SH-SY5Y (cell line): ENCODE results near the gene ANKRD53.

Source experiments
- GATA2 ChIP-seq: IDR thresholded peaks from 2 replicates; pipeline ENCODE4 v1.6.1; 2011; ENCODE audit warnings: mild to moderate bottlenecking, low read depth, low read length
- GATA3 ChIP-seq: IDR thresholded peaks from 2 replicates; pipeline ENCODE4 v1.6.1; 2011; ENCODE audit warnings: low read depth, mild to moderate bottlenecking, low read length, moderate library complexity

GRCh38 chr2:70959851-70960832 lies 18.3 kb upstream of the ANKRD53 start:
- TF ChIP-seq GATA2 (no peak), GATA3 (no peak)
